K562 (cell line): Measurements from ENCODE around the gene SH2D3A. TPM values are rescaled to one million over a fixed set of nuclear protein-coding genes. Genes with fewer than 3 reads are reported as not detected.
A peak's percentile ranks its signal among the peaks of the same experiment; 100 is the strongest.

Source experiments
- DACH1 ChIP-seq: fragments of 450-650 bp; IDR thresholded peaks from 2 replicates; pipeline ENCODE4 v1.6.1; 2018; ENCODE audit not compliant: partially characterized antibody
- ELF1 ChIP-seq: fragments of 200-800 bp; sonication (Bioruptor generic); IDR thresholded peaks from 2 replicates; pipeline ENCODE4 v1.6.1; 2016; ENCODE audit warnings: missing genetic modification characterization, missing compliant biosample characterization
- EP400 ChIP-seq: fragments of 450-650 bp; IDR thresholded peaks from 2 replicates; pipeline ENCODE4 v1.6.1; 2017; ENCODE audit warnings: antibody characterized with exemption, mild to moderate bottlenecking, moderate library complexity
- EWSR1 ChIP-seq: fragments of 450-650 bp; IDR thresholded peaks from 2 replicates; pipeline ENCODE4 v1.6.1; 2018; ENCODE audit warnings: borderline replicate concordance, mild to moderate bottlenecking, low read depth, moderate library complexity; ENCODE audit not compliant: partially characterized antibody
- FOXJ3 ChIP-seq: sonication (generic); formaldehyde crosslinking; IDR thresholded peaks from 2 replicates; pipeline ENCODE4 v1.4.0; 2020; ENCODE audit warnings: mild to moderate bottlenecking, missing genetic modification reagents
- HNRNPL ChIP-seq: fragments of 200-400 bp; formaldehyde crosslinking; IDR thresholded peaks from 2 replicates; pipeline ENCODE4 v1.6.1; 2017; ENCODE audit warnings: low read depth, mild to moderate bottlenecking, low read length
- MEF2A ChIP-seq: IDR thresholded peaks from 2 replicates; pipeline ENCODE4 v1.6.1; 2011; ENCODE audit warnings: low read depth, mild to moderate bottlenecking, low read length, moderate library complexity; ENCODE audit not compliant: control insufficient read depth
- MLX ChIP-seq, 2 experiments: fragments of 450-650 bp in 1 of 2; sonication (generic) in 1 of 2; formaldehyde crosslinking; conservative IDR thresholded peaks; 2 replicates each; pipeline versions ENCODE4 v1.4.0 to v1.8.1; 2020 to 2022; ENCODE audit warnings: mild to moderate bottlenecking in 1 of 2, missing genetic modification reagents in 1 of 2
- OTX1 ChIP-seq: fragments of 450-650 bp; formaldehyde crosslinking; IDR thresholded peaks from 2 replicates; pipeline ENCODE4 v1.4.0; 2022; ENCODE audit warnings: mild to moderate bottlenecking
- POLR2AphosphoS2 ChIP-seq: IDR thresholded peaks from 2 replicates; pipeline ENCODE4 v1.6.1; 2012; ENCODE audit warnings: low read length, improper control_type of control experiment
- RBM25 ChIP-seq: fragments of 200-400 bp; formaldehyde crosslinking; IDR thresholded peaks from 2 replicates; pipeline ENCODE4 v1.6.1; 2018; ENCODE audit warnings: low read length, low read depth, moderate library complexity; ENCODE audit not compliant: severe bottlenecking
- SP2 ChIP-seq: IDR thresholded peaks from 2 replicates; pipeline ENCODE4 v1.6.1; 2011; ENCODE audit warnings: mild to moderate bottlenecking, low read depth, low read length, moderate library complexity; ENCODE audit not compliant: poor library complexity, severe bottlenecking; ENCODE audit errors: extremely low read depth
- TAL1 ChIP-seq: fragments of 450-650 bp; IDR thresholded peaks from 2 replicates; pipeline ENCODE4 v1.6.1; 2016; ENCODE audit warnings: mild to moderate bottlenecking
- ZNF561 ChIP-seq: fragments of 450-650 bp; formaldehyde crosslinking; conservative IDR thresholded peaks from 2 replicates; pipeline ENCODE4 v1.4.0; 2020; ENCODE audit warnings: mild to moderate bottlenecking, moderate library complexity
- ZNF766 ChIP-seq: fragments of 200-800 bp; sonication (Bioruptor generic); conservative IDR thresholded peaks from 2 replicates; pipeline ENCODE4 v1.6.1; 2016; ENCODE audit warnings: missing genetic modification characterization, missing compliant biosample characterization
- polyA plus RNA-seq, 8 experiments: library from polyadenylated mRNA; depleted of rRNA in 4 of 8; stranded (reverse) in 5 of 8; unstranded in 3 of 8; fragments of >200 nt; fragmentation: Nextera tagmentation in 2 of 8; fragmentation: Illumina TruSeq in 1 of 8; extraction: Ambion mirVana in 2 of 8; extraction: Trizol in 1 of 8; gene quantifications; 2 replicates each; pipeline versions ENCODE4 v1.2.1 to v1.2.3, GENCODE V29; 2011 to 2014; ENCODE audit warnings: inconsistent platforms in 1 of 8, missing spikeins in 1 of 8
- total RNA-seq, 7 experiments: library from RNA; depleted of rRNA in 6 of 7; stranded (reverse); fragments of >200 nt in 6 of 7; fragmentation: Illumina TruSeq in 2 of 7; extraction: Trizol in 2 of 7; gene quantifications; 2 replicates each; pipeline versions ENCODE4 v1.2.1 to v1.2.3, GENCODE V29; 2011 to 2021; ENCODE audit warnings: low replicate concordance in 1 of 7
- TF ChIP-seq, protein P1 (sequence below), 2 experiments: fragments of 450-650 bp in 1 of 2; sonication (generic) in 1 of 2; formaldehyde crosslinking in 1 of 2; IDR thresholded peaks; 2 replicates each; pipeline versions ENCODE4 v1.7.1 to v1.9.0; 2016 to 2022; ENCODE audit warnings: inconsistent platforms in 1 of 2, mild to moderate bottlenecking in 1 of 2, missing genetic modification reagents in 1 of 2
- TF ChIP-seq, protein P2 (sequence below): sonication (generic); formaldehyde crosslinking; IDR thresholded peaks from 2 replicates; pipeline ENCODE4 v1.8.0; 2022; ENCODE audit warnings: missing genetic modification reagents, mild to moderate bottlenecking, borderline replicate concordance

The SH2D3A gene
- total and polyA plus RNA-seq, 9 of the 15 experiments (the other 6 are each of a cell fraction or from before 2014, with no cell fraction given) = 0.75 to 26.3 (median 8.9) TPM

DNA sequence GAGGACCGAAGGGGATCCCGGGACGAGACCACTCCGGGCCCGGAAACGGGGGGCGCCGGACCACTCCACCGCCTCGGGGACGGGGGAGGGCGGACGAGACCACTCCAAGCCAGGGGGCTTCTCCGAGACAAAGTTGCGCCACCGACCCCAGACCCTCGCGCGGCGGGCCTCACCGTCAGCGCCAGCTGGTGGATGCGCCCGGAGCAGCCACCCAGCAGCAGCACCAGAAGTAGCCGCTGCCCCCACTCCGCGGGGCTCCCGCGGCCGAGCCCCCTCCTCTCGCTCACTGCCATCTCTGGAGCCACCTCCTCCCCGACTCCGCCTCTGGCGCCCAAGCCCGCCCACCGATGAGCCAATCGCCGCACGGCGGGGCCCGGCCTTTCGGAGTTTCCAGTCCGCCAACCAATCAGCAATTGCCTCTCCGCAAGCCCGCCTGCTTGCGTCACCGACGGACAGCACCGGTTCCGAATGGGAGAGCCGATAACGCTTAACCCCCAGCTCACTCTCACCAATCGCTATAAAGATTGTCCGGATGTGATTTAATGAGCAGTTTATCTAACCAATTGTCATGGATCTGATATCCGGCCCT is 29.9 kb downstream of the SH2D3A start, which contains the start of gene GPR108 (continued):
- TF ChIP-seq, protein P1, sequence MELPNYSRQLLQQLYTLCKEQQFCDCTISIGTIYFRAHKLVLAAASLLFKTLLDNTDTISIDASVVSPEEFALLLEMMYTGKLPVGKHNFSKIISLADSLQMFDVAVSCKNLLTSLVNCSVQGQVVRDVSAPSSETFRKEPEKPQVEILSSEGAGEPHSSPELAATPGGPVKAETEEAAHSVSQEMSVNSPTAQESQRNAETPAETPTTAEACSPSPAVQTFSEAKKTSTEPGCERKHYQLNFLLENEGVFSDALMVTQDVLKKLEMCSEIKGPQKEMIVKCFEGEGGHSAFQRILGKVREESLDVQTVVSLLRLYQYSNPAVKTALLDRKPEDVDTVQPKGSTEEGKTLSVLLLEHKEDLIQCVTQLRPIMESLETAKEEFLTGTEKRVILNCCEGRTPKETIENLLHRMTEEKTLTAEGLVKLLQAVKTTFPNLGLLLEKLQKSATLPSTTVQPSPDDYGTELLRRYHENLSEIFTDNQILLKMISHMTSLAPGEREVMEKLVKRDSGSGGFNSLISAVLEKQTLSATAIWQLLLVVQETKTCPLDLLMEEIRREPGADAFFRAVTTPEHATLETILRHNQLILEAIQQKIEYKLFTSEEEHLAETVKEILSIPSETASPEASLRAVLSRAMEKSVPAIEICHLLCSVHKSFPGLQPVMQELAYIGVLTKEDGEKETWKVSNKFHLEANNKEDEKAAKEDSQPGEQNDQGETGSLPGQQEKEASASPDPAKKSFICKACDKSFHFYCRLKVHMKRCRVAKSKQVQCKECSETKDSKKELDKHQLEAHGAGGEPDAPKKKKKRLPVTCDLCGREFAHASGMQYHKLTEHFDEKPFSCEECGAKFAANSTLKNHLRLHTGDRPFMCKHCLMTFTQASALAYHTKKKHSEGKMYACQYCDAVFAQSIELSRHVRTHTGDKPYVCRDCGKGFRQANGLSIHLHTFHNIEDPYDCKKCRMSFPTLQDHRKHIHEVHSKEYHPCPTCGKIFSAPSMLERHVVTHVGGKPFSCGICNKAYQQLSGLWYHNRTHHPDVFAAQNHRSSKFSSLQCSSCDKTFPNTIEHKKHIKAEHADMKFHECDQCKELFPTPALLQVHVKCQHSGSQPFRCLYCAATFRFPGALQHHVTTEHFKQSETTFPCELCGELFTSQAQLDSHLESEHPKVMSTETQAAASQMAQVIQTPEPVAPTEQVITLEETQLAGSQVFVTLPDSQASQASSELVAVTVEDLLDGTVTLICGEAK (IDR thresholded peaks at IDR 0.05) = peak; percentile 61
- TF ChIP-seq, protein P1 (CRISPR knock-in tag; IDR thresholded peaks at IDR 0.05) = no peak
- TF ChIP-seq DACH1 (no peak), MEF2A (0 out of 2 replicates have a peak, but pooled peaks have one; percentile 13), TAL1 (no peak), OTX1 (CRISPR knock-in tag) (0 out of 2 replicates have a peak, but pooled peaks have one; percentile 32), HNRNPL (no peak), ELF1 (no peak), SP2 (peak; percentile 97), POLR2AphosphoS2 (no peak), ZNF766 (CRISPR knock-in tag) (no peak), RBM25 (peak; percentile 99), FOXJ3 (CRISPR knock-in tag) (no peak), ZNF561 (no peak), EWSR1 (no peak), EP400 (no peak; the same call in 1 of the 2 replicates), MLX (CRISPR knock-in tag; conservative IDR thresholded peaks at IDR 0.05) (no peak)
- TF ChIP-seq, protein P2, sequence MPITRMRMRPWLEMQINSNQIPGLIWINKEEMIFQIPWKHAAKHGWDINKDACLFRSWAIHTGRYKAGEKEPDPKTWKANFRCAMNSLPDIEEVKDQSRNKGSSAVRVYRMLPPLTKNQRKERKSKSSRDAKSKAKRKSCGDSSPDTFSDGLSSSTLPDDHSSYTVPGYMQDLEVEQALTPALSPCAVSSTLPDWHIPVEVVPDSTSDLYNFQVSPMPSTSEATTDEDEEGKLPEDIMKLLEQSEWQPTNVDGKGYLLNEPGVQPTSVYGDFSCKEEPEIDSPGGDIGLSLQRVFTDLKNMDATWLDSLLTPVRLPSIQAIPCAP (CRISPR knock-in tag) = no peak
